Bronchial epithelial cell (primary cell): ENCODE results near the gene HOXC9. TPM values are rescaled to one million over a fixed set of nuclear protein-coding genes. Genes with fewer than 3 reads are reported as not detected.

Experiments
- DNase-seq: peaks from one replicate; pipeline ENCODE4 v3.0.0-alpha.2; 2010; ENCODE audit warnings: low read depth
- FAIRE-seq: peaks from 2 replicates; lab custom pipeline; 2011; peaks lifted over from hg19 to GRCh38; lab: Jason Lieb, UNC
- H3K27me3 ChIP-seq: 2 replicates; pipeline ENCODE4 v1.5.1; 2011; ENCODE audit warnings: low read length; ENCODE audit not compliant: control insufficient read depth, insufficient read depth
- H3K36me3 ChIP-seq: 2 replicates; pipeline ENCODE4 v1.5.1; 2011; ENCODE audit warnings: low read length; ENCODE audit not compliant: control insufficient read depth, insufficient read depth
- H3K4me3 ChIP-seq: 2 replicates; pipeline ENCODE4 v1.5.1; 2011; ENCODE audit warnings: mild to moderate bottlenecking, low read depth, low read length, control low read depth
- total RNA-seq: library from RNA; depleted of rRNA; stranded (reverse); fragments of >200 nt; gene quantifications from 2 replicates; pipeline ENCODE4 v1.2.1, GENCODE V29; 2014
- TF ChIP-seq, protein P1 (sequence below): IDR thresholded peaks from 2 replicates; pipeline ENCODE4 v1.5.1; 2011; ENCODE audit warnings: mild to moderate bottlenecking, moderate library complexity, low read length, control low read depth, inconsistent platforms; ENCODE audit not compliant: insufficient read depth, severe bottlenecking

The HOXC9 gene
- total RNA-seq, 1 donor from 2014 or later = not detected

DNA sequence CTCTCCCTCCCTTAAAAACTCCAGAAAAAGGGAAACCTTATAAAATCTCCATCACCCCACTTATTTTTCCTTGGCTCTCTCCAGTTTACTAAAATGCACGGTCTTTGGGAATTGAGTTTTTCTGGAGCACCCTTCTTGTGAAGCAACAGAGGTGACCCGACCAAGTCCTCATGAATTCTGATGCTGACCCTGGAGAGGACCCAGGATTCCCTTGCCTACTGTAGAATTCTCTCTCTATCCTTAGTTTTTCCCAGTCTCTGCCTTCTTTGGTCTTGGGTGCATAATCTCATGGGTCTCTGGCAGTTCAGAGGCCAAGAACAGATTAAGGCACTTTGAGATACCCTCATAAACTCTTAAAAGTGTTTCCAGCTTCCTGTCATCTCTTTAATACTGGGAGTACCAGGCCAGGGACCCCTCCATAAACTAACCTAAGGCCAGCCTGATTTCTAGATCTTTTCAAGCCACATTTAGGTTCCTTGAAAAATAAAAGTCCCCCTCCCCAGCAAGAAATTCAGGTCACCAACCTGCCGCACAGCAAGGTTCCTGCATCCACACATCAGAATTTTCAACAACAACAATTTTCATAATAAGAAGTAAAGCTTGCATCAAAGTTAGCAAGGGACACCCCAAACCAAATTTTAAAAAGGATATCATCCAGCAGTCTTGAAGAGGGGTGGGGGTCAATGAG, 48.6 kb downstream of the HOXC9 start:
- DNase-seq = no peak
- no peak overlapping the region for H3K4me3 ChIP-seq

GRCh38 chr12:54049108-54049507, 49.1 kb downstream of the HOXC9 start:
- FAIRE-seq (no peak), DNase-seq (no peak)
- Histone ChIP-seq H3K36me3 (no peaks in the 10 kb centered on the region), H3K4me3 (no peak overlapping the region), H3K27me3 (peaks cover 77% of the 10 kb centered on the region)
- TF ChIP-seq, protein P1, sequence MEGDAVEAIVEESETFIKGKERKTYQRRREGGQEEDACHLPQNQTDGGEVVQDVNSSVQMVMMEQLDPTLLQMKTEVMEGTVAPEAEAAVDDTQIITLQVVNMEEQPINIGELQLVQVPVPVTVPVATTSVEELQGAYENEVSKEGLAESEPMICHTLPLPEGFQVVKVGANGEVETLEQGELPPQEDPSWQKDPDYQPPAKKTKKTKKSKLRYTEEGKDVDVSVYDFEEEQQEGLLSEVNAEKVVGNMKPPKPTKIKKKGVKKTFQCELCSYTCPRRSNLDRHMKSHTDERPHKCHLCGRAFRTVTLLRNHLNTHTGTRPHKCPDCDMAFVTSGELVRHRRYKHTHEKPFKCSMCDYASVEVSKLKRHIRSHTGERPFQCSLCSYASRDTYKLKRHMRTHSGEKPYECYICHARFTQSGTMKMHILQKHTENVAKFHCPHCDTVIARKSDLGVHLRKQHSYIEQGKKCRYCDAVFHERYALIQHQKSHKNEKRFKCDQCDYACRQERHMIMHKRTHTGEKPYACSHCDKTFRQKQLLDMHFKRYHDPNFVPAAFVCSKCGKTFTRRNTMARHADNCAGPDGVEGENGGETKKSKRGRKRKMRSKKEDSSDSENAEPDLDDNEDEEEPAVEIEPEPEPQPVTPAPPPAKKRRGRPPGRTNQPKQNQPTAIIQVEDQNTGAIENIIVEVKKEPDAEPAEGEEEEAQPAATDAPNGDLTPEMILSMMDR = no peak

More for the DNA sequence above, 48.6 kb downstream of the HOXC9 start:
- no peaks in the 10 kb centered on the region for H3K36me3 ChIP-seq
- FAIRE-seq = no peak
- TF ChIP-seq, protein P1 = no peak
- H3K27me3 ChIP-seq = peaks cover 79% of the 10 kb centered on the region

- DNase-seq (no peak), FAIRE-seq (no peak)
- no peaks in the 10 kb centered on the region for H3K36me3 ChIP-seq
- H3K4me3 ChIP-seq = no peak overlapping the region
- TF ChIP-seq, protein P1 = no peak
- H3K27me3 ChIP-seq = peaks cover 74% of the 10 kb centered on the region
Measured at GRCh38 chr12:54050482-54050810, 50.5 kb downstream of the HOXC9 start.

DNA sequence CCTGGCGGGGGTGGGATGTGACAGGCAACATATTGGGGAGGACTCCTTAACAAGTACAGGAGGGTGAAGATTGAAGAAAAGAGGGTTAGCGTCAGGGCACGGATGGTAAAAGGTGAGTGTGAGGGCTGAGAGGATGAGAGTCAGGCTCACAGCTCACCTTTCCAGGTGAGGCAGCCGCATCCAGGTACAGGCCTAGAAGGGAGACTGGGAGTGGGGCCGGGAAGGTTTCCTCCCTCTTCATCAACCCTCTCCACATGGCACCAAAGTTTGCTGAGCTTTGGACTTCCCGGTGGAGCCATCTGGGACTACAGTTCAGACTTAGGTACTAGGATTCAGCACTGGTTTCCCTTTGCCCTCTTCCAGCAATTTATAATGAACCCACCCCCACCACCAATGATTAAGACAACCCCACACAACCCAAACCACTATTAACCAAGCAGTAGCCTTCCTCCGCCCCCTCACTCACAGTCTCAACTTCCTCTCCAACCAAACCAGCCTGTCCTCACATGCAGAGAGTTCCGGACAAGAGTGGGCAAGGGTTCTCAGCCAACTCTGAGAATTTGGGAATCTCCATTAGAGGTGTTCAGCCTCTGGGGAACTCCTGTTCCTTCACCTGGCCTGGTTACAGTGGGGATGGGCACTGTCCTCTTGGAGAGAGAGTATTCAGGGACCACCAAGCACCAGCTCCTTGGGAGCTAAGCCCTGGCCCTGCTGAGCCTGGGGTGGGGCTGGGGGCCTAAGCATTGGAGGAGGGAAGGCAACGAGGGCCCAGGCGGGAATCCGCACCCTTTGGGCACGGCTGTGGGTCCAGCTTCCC, 51.3 kb downstream of the HOXC9 start:
- FAIRE-seq (peak; percentile 7), DNase-seq (peak; percentile 34)
- TF ChIP-seq, protein P1 = no peak
- H3K27me3 ChIP-seq = peaks cover 69% of the 10 kb centered on the region
- H3K4me3 ChIP-seq = no peak overlapping the region
- H3K36me3 ChIP-seq = no peaks in the 10 kb centered on the region

DNA sequence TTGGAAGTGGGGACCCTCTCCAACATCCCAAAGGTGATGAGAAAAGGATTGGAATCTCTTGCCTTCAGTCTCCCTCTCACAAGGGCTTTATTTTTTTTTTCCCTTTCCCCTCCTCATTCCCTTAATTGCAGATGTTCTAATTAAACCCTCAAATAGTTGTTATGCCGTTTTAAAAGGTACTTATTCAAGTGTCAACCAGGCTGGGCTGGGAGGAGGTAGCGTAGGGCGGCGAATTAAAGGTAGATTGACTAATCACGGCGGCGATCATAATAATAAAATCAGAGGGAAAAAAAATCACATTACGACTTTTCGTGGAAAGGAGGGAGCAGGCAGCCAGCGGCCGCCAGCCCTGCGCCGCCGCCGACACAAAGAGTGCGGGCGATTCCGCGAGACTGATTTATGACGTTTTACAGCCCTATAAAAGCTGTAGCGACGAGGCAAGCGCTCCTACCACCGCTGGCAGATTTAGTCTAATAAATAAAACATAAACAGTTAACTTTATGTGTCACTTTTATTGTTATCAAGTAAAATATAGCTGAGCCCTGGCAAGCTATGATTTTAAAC, 52.0 kb downstream of the HOXC9 start:
- Histone ChIP-seq H3K27me3 (peaks cover 68% of the 10 kb centered on the region), H3K4me3 (no peak overlapping the region), H3K36me3 (no peaks in the 10 kb centered on the region)
- TF ChIP-seq, protein P1 = no peak
- DNase-seq (no peak), FAIRE-seq (no peak)
